Panc1 (cell line): ENCODE measurements around the gene VWA3B. TPM values are rescaled to one million over a fixed set of nuclear protein-coding genes. Genes with fewer than 3 reads are reported as not detected.

ENCODE experiments used
- ATAC-seq: fragments of 200-7000 bp; cut with Tn5 transposase; 2 replicates; pipeline ENCODE4 v1.9.1; 2020; ENCODE audit warnings: mild to moderate bottlenecking, moderate library complexity
- BruUV-seq: library from RNA; stranded (reverse); fragments of 400-500 nt; replicated peaks from 2 replicates; lab custom pipeline; 2021; lab: Mats Ljungman, UMichigan
- CTCF ChIA-PET: fragments of 300-600 bp; sonication (Branson Sonifier 250); formaldehyde crosslinking; loops from one replicate; lab custom pipeline; 2022; ENCODE audit warnings: antibody characterized with exemption; lab: Charles Lee
- POLR2A ChIA-PET: fragments of 300-600 bp; sonication (Branson Sonifier 250); formaldehyde crosslinking; loops from one replicate; lab custom pipeline; 2022; ENCODE audit warnings: antibody characterized with exemption; lab: Charles Lee
- DNase-seq: peaks from one replicate; pipeline ENCODE4 v3.0.0-alpha.2; 2010; ENCODE audit warnings: low read depth, low spot score
- H3K27ac ChIP-seq: 2 replicates; pipeline ENCODE4 v1.5.1; 2011; ENCODE audit warnings: mild to moderate bottlenecking, low read length, inconsistent platforms
- H3K27me3 ChIP-seq: fragments of 200-500 bp; sonication (Bioruptor generic); 2 replicates; pipeline ENCODE4 v1.6.0; 2014; ENCODE audit warnings: low read length, inconsistent platforms; ENCODE audit not compliant: control insufficient read depth, insufficient read depth
- H3K36me3 ChIP-seq: fragments of 200-500 bp; sonication (Bioruptor generic); 2 replicates; pipeline ENCODE4 v1.5.1; 2014; ENCODE audit warnings: inconsistent platforms, mild to moderate bottlenecking, low read length, moderate library complexity; ENCODE audit not compliant: control insufficient read depth, insufficient read depth
- H3K4me1 ChIP-seq: 2 replicates; pipeline ENCODE4 v1.5.1; 2011; ENCODE audit warnings: inconsistent platforms, mild to moderate bottlenecking, low read length, moderate library complexity; ENCODE audit not compliant: control insufficient read depth, insufficient read depth
- H3K4me3 ChIP-seq, 2 experiments: 2 replicates each; pipeline ENCODE4 v1.5.1; 2011 to 2012; ENCODE audit warnings: low read depth in 2 of 2, low read length in 2 of 2, mild to moderate bottlenecking in 2 of 2, inconsistent platforms in 1 of 2, moderate library complexity in 1 of 2
- H3K9me3 ChIP-seq: fragments of 200-500 bp; sonication (Bioruptor generic); 2 replicates; pipeline ENCODE4 v1.5.1; 2014; ENCODE audit warnings: low read depth, mild to moderate bottlenecking, inconsistent platforms, low read length, moderate library complexity; ENCODE audit not compliant: control insufficient read depth, insufficient read depth
- CTCF ChIP-seq: fragments of 450-650 bp; IDR thresholded peaks from 2 replicates; pipeline ENCODE4 v1.5.1; 2017; ENCODE audit warnings: mild to moderate bottlenecking
- POLR2AphosphoS5 ChIP-seq: IDR thresholded peaks from 2 replicates; pipeline ENCODE4 v1.6.1; 2012; ENCODE audit warnings: mild to moderate bottlenecking, low read depth, low read length, moderate library complexity
- REST ChIP-seq, 2 experiments: IDR thresholded peaks; 2 replicates each; pipeline ENCODE4 v1.6.1; 2011 to 2012; ENCODE audit warnings: low read depth in 2 of 2, control low read depth in 1 of 2, low read length in 1 of 2, mild to moderate bottlenecking in 1 of 2, moderate library complexity in 1 of 2; ENCODE audit not compliant: insufficient read depth in 1 of 2
- SIN3A ChIP-seq: IDR thresholded peaks from 2 replicates; pipeline ENCODE4 v1.6.1; 2012; ENCODE audit warnings: low read depth, mild to moderate bottlenecking, low read length, moderate library complexity, borderline replicate concordance; ENCODE audit not compliant: insufficient read depth
- TCF7L2 ChIP-seq: IDR thresholded peaks from 2 replicates; pipeline ENCODE4 v1.6.1; 2011; ENCODE audit warnings: mild to moderate bottlenecking, low read depth, low read length, inconsistent platforms
- in situ Hi-C: cut with HindIII; loops from 2 replicates; pipeline ENCODE4 v1.10.0; 2016; ENCODE audit warnings: low sequenced_read_pairs, low pct_unique_long_range_greater_than_20kb
- intact Hi-C: fragments of 100-400 bp; cut with micrococcal nuclease; formaldehyde crosslinking; loops from one replicate; pipeline ENCODE4 v1.10.0; 2022; ENCODE audit not compliant: unreplicated experiment
- total RNA-seq: library from RNA; stranded (reverse); gene quantifications from one replicate; pipeline ENCODE4 v1.2.1, GENCODE V29; 2021; ENCODE audit not compliant: unreplicated experiment

VWA3B gene
- total RNA-seq, 1 experiment from 2014 or later: not detected

- in situ Hi-C loops: no loop called here
- Histone ChIP-seq H3K9me3 (no peaks in the 10 kb centered on the region), H3K4me3 (no peak overlapping the region), H3K4me1 (no peaks in the 10 kb centered on the region), H3K36me3 (no peaks in the 10 kb centered on the region), H3K27ac (no peak overlapping the region), H3K27me3 (no peaks in the 10 kb centered on the region)
- no peak for ATAC-seq
- TF ChIP-seq CTCF: no peak
- TF ChIP-seq SIN3A: no peak
- no peak for TF ChIP-seq REST (IDR thresholded peaks at IDR 0.05; ENCODE audit: insufficient read depth in 1 of 2, low read depth in 2 of 2, low read length in 1 of 2)
- BruUV-seq: no TSS peak
- CTCF ChIA-PET: no interaction called here
- intact Hi-C loops: no loop called here
- DNase-seq: no peak
- POLR2A ChIA-PET: no interaction called here
These were observed 21.1 kb downstream of the VWA3B start for GRCh38 chr2:98108110-98108509.

DNA sequence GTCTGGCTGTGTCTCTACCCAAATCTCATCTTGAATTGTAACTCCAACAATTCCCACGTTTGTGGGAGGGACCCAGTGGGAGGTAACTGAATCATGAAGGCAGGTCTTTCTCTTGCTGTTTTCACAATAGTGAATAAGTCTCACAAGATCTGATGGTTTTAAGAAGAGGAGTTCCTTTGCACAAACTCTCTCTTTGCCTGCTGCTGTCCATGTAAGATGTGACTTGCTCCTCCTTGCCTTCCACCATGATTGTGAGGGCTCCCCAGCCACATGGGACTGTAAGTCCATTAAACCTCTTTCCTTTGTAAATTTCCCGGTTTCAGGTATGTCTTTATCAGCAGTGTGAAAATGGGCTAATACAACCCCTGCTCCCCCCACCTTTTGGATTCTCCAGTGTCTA lies 23.8 kb downstream of the VWA3B start:
- ATAC-seq (no peak), DNase-seq (no peak)
- H3K27ac ChIP-seq: no peak overlapping the region
- ChIA-PET POLR2A (no interaction called here), CTCF (no interaction called here)
- in situ Hi-C loops (no loop called here), intact Hi-C loops (no loop called here)
- no peaks in the 10 kb centered on the region for H3K36me3 ChIP-seq
- no TSS peak for BruUV-seq
- H3K4me1 ChIP-seq: no peaks in the 10 kb centered on the region
- no peak for TF ChIP-seq REST (IDR thresholded peaks at IDR 0.05; ENCODE audit: insufficient read depth in 1 of 2, low read depth in 2 of 2, low read length in 1 of 2)
- no peak for TF ChIP-seq CTCF
- TF ChIP-seq SIN3A: no peak
- TF ChIP-seq TCF7L2: no peak
- TF ChIP-seq POLR2AphosphoS5: no peak
- H3K4me3 ChIP-seq: no peak overlapping the region
- H3K27me3 ChIP-seq: peaks cover 4% of the 10 kb centered on the region; the same call in 1 of the 2 replicates
- H3K9me3 ChIP-seq: no peaks in the 10 kb centered on the region
